ENCODE measurements around the gene HS3ST5.

DNA sequence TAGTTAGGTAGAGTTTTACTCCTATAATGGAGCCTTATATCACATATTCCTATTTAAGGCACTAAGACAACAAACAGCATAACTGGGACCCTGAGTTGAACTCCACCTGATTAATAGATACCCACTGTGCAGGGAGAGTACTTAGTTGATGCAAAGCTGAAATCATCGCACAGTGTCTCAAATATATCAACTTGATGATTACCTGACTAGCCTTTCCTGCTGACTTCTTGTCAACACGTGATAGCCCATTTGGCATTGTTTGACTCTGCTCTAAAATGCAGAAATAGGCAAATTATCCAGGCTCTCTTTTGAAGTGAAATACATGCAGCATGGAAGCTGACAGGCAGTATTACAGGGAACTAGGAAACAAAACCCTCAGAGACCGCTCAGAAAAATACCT lies 217.2 kb downstream of the HS3ST5 start:
- TF ChIP-seq TAF1 (IDR thresholded peaks at IDR 0.05; ENCODE audit: borderline replicate concordance, insufficient read depth, low read length) = no peak
- no peak for TF ChIP-seq POLR2AphosphoS5 (IDR thresholded peaks at IDR 0.05; ENCODE audit: low read depth, low read length)
- TF ChIP-seq SIN3A (IDR thresholded peaks at IDR 0.05; ENCODE audit: borderline replicate concordance, insufficient read depth, low read length) = no peak
- TF ChIP-seq, protein P1, sequence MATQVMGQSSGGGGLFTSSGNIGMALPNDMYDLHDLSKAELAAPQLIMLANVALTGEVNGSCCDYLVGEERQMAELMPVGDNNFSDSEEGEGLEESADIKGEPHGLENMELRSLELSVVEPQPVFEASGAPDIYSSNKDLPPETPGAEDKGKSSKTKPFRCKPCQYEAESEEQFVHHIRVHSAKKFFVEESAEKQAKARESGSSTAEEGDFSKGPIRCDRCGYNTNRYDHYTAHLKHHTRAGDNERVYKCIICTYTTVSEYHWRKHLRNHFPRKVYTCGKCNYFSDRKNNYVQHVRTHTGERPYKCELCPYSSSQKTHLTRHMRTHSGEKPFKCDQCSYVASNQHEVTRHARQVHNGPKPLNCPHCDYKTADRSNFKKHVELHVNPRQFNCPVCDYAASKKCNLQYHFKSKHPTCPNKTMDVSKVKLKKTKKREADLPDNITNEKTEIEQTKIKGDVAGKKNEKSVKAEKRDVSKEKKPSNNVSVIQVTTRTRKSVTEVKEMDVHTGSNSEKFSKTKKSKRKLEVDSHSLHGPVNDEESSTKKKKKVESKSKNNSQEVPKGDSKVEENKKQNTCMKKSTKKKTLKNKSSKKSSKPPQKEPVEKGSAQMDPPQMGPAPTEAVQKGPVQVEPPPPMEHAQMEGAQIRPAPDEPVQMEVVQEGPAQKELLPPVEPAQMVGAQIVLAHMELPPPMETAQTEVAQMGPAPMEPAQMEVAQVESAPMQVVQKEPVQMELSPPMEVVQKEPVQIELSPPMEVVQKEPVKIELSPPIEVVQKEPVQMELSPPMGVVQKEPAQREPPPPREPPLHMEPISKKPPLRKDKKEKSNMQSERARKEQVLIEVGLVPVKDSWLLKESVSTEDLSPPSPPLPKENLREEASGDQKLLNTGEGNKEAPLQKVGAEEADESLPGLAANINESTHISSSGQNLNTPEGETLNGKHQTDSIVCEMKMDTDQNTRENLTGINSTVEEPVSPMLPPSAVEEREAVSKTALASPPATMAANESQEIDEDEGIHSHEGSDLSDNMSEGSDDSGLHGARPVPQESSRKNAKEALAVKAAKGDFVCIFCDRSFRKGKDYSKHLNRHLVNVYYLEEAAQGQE (IDR thresholded peaks at IDR 0.05; ENCODE audit: insufficient read depth in 1 of 2, low read depth in 2 of 2, low read length in 2 of 2) = no peak
- TF ChIP-seq FOXP2 (optimal IDR thresholded peaks at IDR 0.05; ENCODE audit: borderline replicate concordance, extremely low read depth, extremely low read length, insufficient read depth) = no peak

Data from PFSK-1 (cell line).